Measurements from ENCODE around the gene IGSF9.

The IGSF9 gene

DNA sequence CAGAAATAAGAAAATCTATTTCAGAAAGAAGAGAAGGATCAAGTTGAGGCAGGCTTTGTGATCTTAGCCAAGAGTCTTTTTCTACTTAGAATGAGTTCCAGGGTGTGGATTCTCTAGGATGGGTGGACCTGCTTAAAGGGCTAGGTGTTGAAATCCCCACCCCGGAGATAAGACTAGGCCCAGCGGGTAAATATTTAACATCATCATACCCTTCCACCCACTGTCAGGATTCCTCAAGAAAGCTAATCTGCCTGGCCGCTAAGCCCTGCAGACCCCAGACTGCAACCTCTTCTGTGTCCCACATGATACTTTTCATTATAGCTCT lies 5.8 kb downstream of the IGSF9 start:
- TF ChIP-seq, protein P1, sequence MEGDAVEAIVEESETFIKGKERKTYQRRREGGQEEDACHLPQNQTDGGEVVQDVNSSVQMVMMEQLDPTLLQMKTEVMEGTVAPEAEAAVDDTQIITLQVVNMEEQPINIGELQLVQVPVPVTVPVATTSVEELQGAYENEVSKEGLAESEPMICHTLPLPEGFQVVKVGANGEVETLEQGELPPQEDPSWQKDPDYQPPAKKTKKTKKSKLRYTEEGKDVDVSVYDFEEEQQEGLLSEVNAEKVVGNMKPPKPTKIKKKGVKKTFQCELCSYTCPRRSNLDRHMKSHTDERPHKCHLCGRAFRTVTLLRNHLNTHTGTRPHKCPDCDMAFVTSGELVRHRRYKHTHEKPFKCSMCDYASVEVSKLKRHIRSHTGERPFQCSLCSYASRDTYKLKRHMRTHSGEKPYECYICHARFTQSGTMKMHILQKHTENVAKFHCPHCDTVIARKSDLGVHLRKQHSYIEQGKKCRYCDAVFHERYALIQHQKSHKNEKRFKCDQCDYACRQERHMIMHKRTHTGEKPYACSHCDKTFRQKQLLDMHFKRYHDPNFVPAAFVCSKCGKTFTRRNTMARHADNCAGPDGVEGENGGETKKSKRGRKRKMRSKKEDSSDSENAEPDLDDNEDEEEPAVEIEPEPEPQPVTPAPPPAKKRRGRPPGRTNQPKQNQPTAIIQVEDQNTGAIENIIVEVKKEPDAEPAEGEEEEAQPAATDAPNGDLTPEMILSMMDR (conservative IDR thresholded peaks at IDR 0.05; ENCODE audit: control insufficient read depth, insufficient read depth, low read depth, low read length), result no peak
- DNase-seq (ENCODE audit: low read depth), result no peak
- no peak overlapping the region for H3K4me3 ChIP-seq (ENCODE audit: control insufficient read depth, low read depth, low read length)

DNA sequence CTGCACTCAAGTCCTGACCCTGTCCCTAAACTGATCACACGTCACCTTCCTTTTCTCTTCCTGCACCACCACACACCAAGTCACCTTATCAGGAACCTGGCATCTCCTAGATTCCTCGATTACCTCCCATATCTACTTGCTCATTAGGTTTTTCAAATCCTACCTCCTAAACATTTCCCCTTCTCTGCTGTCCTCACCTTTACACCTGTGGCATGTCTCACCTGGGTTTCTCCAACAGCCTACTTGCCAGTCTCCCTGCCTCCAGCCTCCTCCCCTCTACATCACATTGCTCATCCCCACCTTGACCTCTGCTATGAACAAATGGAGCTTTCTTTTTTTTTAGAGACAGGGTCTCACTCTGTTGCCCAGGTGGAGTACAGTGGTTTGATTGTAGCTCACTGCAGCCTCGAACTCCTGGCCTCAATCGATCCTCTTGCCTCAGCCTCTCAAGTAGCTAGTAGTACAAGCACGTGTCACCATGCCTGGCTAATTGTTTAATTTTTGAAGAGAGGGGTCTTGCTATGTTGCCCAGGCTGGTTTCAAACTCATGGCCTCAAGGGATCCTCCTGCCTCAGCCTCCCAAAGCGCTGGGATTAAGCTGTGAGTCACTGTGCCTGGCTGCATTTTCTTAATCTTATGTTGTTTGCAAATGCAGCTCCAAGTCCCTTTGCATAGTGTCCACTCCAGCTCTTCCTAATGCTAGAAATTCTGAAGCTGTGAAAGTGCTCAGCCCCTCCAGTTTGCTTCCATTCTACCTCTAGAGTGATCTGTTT lies 6.3 kb downstream of the IGSF9 start:
- H3K4me3 ChIP-seq (ENCODE audit: control insufficient read depth, low read depth, low read length), result no peak overlapping the region
- no peak for DNase-seq (ENCODE audit: low read depth)
- TF ChIP-seq, protein P1 (conservative IDR thresholded peaks at IDR 0.05; ENCODE audit: control insufficient read depth, insufficient read depth, low read depth, low read length), result no peak

DNA sequence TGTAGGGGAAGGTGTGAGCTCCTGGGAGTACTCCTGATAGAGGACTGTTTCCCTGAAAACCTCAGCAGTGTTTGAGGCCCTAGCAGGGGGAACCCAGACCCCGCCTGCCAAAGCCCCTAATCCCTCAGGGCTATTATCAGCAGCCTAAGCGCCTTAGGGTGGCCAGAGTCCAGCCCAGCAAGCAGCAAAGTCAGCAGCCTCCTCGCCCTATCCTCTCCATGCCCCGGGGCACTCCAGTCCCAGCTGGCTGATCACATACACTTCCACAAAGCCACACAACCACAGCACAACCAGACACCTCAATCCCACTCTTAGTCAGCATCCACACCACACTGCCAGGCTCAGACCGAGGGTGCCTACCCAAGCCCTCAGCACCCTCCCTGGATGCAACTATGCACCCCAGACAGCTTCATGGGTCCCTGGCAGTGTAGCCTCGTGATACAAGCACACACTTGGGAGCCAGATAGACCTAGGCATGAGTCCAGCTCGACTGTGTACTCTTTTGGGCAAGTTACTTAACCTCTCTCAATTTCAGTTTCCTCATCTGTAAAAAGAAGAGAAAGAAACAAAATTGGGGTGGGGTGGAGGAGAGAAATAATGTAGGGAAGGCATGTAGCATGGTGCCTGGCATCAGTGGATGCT lies 7.1 kb downstream of the IGSF9 start:
- DNase-seq (ENCODE audit: low read depth), result no peak
- no peak overlapping the region for H3K4me3 ChIP-seq (ENCODE audit: control insufficient read depth, low read depth, low read length)
- TF ChIP-seq, protein P1 (conservative IDR thresholded peaks at IDR 0.05; ENCODE audit: control insufficient read depth, insufficient read depth, low read depth, low read length), result no peak

DNA sequence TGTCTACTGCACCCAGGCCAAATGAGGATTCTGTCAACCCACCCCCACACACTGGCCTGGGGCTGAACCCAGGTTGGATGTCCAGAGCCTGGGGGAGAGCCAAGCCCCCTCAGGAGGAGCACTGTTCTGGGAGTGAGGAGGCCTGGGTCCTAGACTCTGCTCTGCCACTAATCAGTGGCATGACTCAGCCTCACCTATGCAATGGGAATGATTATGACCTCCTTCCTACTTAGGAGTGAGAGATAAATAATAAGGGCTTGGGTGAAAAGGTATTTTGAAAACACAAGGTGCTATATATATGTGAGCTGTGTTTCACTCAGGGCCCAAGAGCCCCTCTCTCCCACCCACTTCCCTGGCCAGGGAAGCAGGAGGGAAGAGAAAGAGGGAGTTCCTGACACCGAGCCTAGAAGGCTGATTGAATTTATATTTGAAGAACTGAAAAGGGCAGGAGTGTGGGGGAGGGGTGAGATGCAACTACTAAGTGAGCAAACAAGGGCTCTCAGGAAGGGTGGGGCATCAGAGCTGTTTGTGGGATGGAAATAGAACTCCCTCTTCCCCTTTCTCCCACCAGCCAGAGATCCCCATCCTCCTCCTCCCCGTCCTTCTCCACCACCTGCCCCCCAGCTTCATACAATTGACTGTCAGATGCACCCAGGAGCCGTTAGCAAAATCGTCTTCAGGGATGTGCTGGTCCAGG lies 8.2 kb downstream of the IGSF9 start:
- no peak for DNase-seq (ENCODE audit: low read depth)
- no peak overlapping the region for H3K4me3 ChIP-seq (ENCODE audit: control insufficient read depth, low read depth, low read length)
- TF ChIP-seq, protein P1 (conservative IDR thresholded peaks at IDR 0.05; ENCODE audit: control insufficient read depth, insufficient read depth, low read depth, low read length), result no peak

DNA sequence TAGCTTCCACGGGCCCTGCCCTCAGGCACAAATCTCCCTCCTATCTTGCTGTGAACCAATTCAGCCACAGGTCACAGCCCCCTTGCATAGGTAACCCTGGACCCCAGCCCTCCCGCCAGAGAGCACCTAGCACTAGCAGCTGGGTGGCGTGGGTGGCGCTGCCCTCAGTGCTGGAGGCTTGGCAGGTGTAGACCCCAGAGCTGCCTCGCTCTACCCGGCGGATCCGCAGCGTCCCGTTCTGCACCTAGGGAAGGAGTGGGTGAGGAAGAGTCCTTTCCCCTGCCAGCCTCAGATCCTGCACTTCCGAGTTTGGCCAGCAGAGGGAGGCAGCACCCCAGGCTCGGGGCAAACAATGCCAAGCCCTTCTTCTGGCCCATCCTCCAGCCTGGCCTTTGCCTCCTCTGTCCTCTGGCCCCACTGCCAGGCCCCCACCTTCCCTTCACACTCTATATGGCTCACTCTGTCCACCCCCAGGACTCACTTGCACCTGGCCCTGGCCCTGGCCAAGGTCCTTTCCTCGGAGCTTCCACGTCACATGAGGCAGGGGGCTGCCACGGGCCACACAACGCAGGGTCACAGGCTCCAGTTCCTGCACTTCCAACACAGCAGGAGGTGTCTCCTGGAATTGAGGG lies 9.0 kb downstream of the IGSF9 start:
- peak; percentile 56 for DNase-seq (ENCODE audit: low read depth)
- H3K4me3 ChIP-seq (ENCODE audit: control insufficient read depth, low read depth, low read length), result no peak overlapping the region
- TF ChIP-seq, protein P1 (conservative IDR thresholded peaks at IDR 0.05; ENCODE audit: control insufficient read depth, insufficient read depth, low read depth, low read length), result peak; percentile 97

DNA sequence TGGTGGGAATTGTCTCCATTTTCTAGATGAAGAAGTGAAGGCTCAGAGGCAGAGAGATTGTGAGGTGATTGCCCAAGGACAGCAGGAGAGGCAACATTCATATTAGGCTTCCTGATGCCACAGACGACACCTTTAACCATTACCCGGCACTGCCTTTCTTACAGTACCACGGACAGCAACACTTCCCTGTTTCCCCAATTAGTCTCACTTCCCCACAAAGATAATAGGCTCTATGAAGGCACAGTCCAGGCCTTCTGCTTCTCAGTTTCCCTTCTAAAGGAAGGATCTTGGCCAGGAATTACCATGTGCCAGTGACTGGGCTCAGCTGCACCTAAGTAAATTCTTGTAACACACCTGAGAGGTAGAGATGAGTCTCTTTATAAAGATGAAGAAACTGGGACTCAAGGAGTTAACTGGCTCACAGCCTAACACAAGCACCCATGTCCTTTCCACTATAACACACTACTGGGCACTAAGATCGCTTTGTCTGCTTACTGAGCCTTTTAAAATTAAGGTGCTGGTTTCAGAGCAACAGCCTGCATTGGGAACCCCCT lies 9.6 kb downstream of the IGSF9 start:
- no peak overlapping the region for H3K4me3 ChIP-seq (ENCODE audit: control insufficient read depth, low read depth, low read length)
- no peak for DNase-seq (ENCODE audit: low read depth)
- TF ChIP-seq, protein P1 (conservative IDR thresholded peaks at IDR 0.05; ENCODE audit: control insufficient read depth, insufficient read depth, low read depth, low read length), result no peak

Measured in fibroblast of mammary gland (primary cell).